ENCODE data around the gene HPCAL1.
A peak's percentile ranks its signal among the peaks of the same experiment; 100 is the strongest.

The HPCAL1 gene

DNA sequence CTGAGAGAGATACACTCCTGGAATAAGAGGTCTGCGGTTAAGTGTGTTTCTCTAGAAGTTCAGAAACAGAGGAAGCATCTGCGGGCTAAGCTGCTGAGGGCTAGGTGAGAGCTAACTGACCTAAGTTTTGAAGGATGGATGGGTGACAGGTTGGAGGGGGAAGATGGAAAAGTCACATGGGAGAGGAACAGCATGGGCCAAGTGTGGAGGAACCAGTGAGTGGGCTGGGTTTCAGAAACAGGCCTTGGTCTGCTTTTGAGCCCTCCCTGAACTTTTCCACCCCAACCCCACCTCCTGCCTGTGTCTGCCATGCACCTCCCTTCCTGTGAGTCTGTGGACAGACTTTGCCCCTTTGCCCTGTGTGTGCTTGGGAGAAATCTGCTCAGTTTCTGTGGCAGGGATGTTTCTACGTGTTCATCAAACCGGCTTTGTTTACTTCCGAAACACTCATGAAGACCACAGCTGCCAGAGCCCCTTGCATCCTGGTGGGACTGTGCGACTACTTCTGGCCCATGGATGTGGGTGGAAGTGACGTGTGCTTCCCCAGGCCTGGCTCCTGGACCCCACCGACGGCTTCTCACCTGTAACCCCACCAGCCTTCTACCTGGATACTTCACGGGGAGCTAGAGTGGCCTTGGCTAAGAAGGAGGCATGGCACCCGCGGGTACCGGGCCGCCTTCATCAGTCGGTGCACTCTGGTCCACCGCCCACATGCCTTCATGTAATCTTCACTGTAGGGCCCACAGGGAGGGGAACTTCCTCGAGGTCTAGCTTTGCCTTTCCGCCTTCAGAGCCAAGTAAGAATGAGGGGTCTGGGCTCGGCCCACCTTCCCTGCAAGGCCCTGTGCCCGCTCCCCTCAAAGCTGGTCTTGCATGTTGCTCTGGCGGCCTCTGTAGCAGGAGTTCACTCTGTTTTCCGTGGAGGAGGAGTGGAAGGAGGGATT is 1.4 kb upstream of the HPCAL1 start:
- Histone ChIP-seq H3K27me3 (ENCODE audit: low read length) (no peaks in the 10 kb centered on the region), H4K20me1 (ENCODE audit: low read depth, low read length) (no peaks in the 10 kb centered on the region), H3F3A (ENCODE audit: insufficient read depth) (no peaks in the 10 kb centered on the region), H3K9ac (ENCODE audit: low read length) (no peak overlapping the region), H3K4me2 (ENCODE audit: low read depth, low read length, poor library complexity, severe bottlenecking) (no peak overlapping the region), H3K9me3 (ENCODE audit: insufficient read depth, low read length) (no peaks in the 10 kb centered on the region), H2AFZ (ENCODE audit: low read depth, low read length, severe bottlenecking) (no peak overlapping the region), H3K27ac (ENCODE audit: low read depth, low read length) (no peak overlapping the region), H3K9me2 (replicated peaks; ENCODE audit: insufficient read depth, low read length) (no peaks in the 10 kb centered on the region), H3K79me2 (ENCODE audit: insufficient read depth, low read length) (no peaks in the 10 kb centered on the region), H3K36me3 (ENCODE audit: low read length) (no peaks in the 10 kb centered on the region), H3K4me3 (ENCODE audit: insufficient read depth, low read length, poor library complexity, severe bottlenecking) (no peak overlapping the region)
- no peak for TF ChIP-seq EZH2phosphoT487 (conservative IDR thresholded peaks at IDR 0.05; ENCODE audit: low read length)
- TF ChIP-seq, protein P1, sequence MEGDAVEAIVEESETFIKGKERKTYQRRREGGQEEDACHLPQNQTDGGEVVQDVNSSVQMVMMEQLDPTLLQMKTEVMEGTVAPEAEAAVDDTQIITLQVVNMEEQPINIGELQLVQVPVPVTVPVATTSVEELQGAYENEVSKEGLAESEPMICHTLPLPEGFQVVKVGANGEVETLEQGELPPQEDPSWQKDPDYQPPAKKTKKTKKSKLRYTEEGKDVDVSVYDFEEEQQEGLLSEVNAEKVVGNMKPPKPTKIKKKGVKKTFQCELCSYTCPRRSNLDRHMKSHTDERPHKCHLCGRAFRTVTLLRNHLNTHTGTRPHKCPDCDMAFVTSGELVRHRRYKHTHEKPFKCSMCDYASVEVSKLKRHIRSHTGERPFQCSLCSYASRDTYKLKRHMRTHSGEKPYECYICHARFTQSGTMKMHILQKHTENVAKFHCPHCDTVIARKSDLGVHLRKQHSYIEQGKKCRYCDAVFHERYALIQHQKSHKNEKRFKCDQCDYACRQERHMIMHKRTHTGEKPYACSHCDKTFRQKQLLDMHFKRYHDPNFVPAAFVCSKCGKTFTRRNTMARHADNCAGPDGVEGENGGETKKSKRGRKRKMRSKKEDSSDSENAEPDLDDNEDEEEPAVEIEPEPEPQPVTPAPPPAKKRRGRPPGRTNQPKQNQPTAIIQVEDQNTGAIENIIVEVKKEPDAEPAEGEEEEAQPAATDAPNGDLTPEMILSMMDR (IDR thresholded peaks at IDR 0.05; ENCODE audit: insufficient read depth, low read length, poor library complexity, severe bottlenecking), result no peak

DNA sequence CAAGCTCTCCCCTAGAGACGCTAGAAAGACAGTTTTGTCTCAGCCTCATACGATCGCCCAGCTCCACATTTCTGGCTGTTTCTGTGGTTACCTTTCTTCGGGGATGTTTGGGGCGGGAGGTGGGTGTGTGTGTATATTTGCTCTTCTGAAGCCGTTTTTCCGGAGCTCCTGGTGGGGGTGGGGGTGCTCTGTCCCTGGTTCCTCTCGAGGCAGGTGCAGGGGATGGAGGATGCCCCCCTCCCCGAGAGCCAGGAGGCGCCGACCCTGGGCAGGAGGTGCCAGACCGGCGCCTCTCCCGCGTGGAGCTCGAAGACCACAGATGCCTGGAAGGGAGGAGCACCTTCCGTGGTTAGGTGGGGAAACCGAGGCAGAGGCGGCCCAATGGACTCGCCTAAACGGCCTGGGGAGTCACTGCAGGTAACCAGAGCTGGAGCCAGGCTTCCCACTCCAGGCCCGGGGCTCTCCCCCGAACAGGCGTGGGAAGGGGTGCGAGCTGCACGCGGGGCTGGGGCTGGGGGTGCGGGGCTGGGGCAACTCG is 694 bp upstream of the HPCAL1 start:
- peak overlapping the region; percentile 81 for H2AFZ ChIP-seq (ENCODE audit: low read depth, low read length, severe bottlenecking)
- no peaks in the 10 kb centered on the region for H3K79me2 ChIP-seq (ENCODE audit: insufficient read depth, low read length)
- H4K20me1 ChIP-seq (ENCODE audit: low read depth, low read length), result no peaks in the 10 kb centered on the region
- peak overlapping the region; percentile 65 for H3K4me3 ChIP-seq (ENCODE audit: insufficient read depth, low read length, poor library complexity, severe bottlenecking)
- H3F3A ChIP-seq (ENCODE audit: insufficient read depth), result no peaks in the 10 kb centered on the region
- no peak overlapping the region for H3K27ac ChIP-seq (ENCODE audit: low read depth, low read length)
- H3K36me3 ChIP-seq (ENCODE audit: low read length), result no peaks in the 10 kb centered on the region
- peak overlapping the region; percentile 68 for H3K4me2 ChIP-seq (ENCODE audit: low read depth, low read length, poor library complexity, severe bottlenecking)
- peak overlapping the region; percentile 61 for H3K9ac ChIP-seq (ENCODE audit: low read length)
- H3K27me3 ChIP-seq (ENCODE audit: low read length), result no peaks in the 10 kb centered on the region
- TF ChIP-seq, protein P1 (IDR thresholded peaks at IDR 0.05; ENCODE audit: insufficient read depth, low read length, poor library complexity, severe bottlenecking), result no peak
- H3K9me3 ChIP-seq (ENCODE audit: insufficient read depth, low read length), result no peaks in the 10 kb centered on the region
- H3K9me2 ChIP-seq (replicated peaks; ENCODE audit: insufficient read depth, low read length), result no peaks in the 10 kb centered on the region

DNA sequence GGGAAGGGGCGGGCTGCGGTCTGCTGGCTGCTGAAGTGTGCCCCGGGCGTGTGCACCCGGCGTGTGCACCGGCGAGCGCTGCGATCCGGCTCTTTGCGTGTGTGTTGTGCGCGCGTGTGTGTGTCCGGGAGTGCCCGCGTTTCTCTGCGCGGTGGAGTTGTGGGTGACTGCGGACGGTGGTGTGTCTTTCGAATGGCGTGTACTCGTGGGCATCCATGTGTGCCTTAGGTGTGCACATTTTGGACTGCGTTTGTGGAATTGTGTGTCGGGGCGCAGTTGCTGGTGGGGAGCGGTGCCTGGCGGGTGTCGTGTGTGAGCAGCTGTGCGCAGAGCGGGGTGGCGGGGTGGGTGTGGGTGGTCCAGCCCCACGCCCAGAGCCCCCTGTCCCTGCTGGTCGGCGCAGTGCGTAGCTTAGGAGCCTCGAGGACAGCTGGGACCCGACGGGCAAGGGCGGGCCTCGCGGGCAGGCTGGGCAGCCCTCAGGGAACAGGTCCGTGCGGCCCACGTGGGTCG is 533 bp downstream of the HPCAL1 start:
- Histone ChIP-seq H3K9me3 (ENCODE audit: insufficient read depth, low read length) (no peaks in the 10 kb centered on the region), H3F3A (ENCODE audit: insufficient read depth) (no peaks in the 10 kb centered on the region), H3K79me2 (ENCODE audit: insufficient read depth, low read length) (no peaks in the 10 kb centered on the region), H3K27me3 (ENCODE audit: low read length) (no peaks in the 10 kb centered on the region; the same call in 1 of the 2 replicates), H4K20me1 (ENCODE audit: low read depth, low read length) (no peaks in the 10 kb centered on the region), H2AFZ (ENCODE audit: low read depth, low read length, severe bottlenecking) (peak overlapping the region; percentile 81), H3K4me3 (ENCODE audit: insufficient read depth, low read length, poor library complexity, severe bottlenecking) (peak overlapping the region; percentile 65), H3K9me2 (replicated peaks; ENCODE audit: insufficient read depth, low read length) (no peaks in the 10 kb centered on the region), H3K27ac (ENCODE audit: low read depth, low read length) (no peak overlapping the region), H3K4me2 (ENCODE audit: low read depth, low read length, poor library complexity, severe bottlenecking) (peak overlapping the region; percentile 68), H3K36me3 (ENCODE audit: low read length) (no peaks in the 10 kb centered on the region), H3K9ac (ENCODE audit: low read length) (peak overlapping the region; percentile 61)
- TF ChIP-seq, protein P1 (IDR thresholded peaks at IDR 0.05; ENCODE audit: insufficient read depth, low read length, poor library complexity, severe bottlenecking), result no peak
- 0 out of 2 replicates have a peak, but pooled peaks have one; percentile 78 for TF ChIP-seq EZH2phosphoT487 (conservative IDR thresholded peaks at IDR 0.05; ENCODE audit: low read length)

Measured in SU-DHL-6 (cell line).